Large intestine (tissue), 12 donors: ENCODE measurements around the gene BRINP2. TPM values are rescaled to one million over a fixed set of nuclear protein-coding genes. Genes with fewer than 3 reads are reported as not detected.

Experiments
- DNase-seq, 2 donors: peaks; one replicate each; pipeline versions ENCODE4 v3.0.0 to v3.0.0-alpha.2; 2013
- H3K27ac ChIP-seq: one replicate; pipeline ENCODE4 v1.5.1; 2013; ENCODE audit warnings: low read length
- H3K27me3 ChIP-seq: 2 replicates; pipeline ENCODE4 v1.6.1; 2013; ENCODE audit warnings: low read length; ENCODE audit not compliant: control insufficient read depth, insufficient read depth
- H3K36me3 ChIP-seq: 2 replicates; pipeline ENCODE4 v1.6.1; 2013; ENCODE audit warnings: low read length; ENCODE audit not compliant: control insufficient read depth, insufficient read depth
- H3K4me1 ChIP-seq: one replicate; pipeline ENCODE4 v1.6.1; 2013; ENCODE audit warnings: low read length; ENCODE audit not compliant: control insufficient read depth, insufficient read depth
- H3K4me3 ChIP-seq: one replicate; pipeline ENCODE4 v1.5.1; 2013; ENCODE audit warnings: low read length
- H3K9me3 ChIP-seq: one replicate; pipeline ENCODE4 v1.6.1; 2013; ENCODE audit warnings: mild to moderate bottlenecking, low read depth, low read length, moderate library complexity; ENCODE audit not compliant: control insufficient read depth
- WGBS: methylation state at CpG from one replicate; pipeline ENCODE4 v1.1.5; 2013; ENCODE audit warnings: low lambda C conversion rate; ENCODE audit not compliant: insufficient coverage; 5-methylcytosine and 5-hydroxymethylcytosine counted together
- long read RNA-seq, 11 donors: transcript quantifications; one replicate each; lab custom pipeline, GENCODE V29; 2026
- polyA plus RNA-seq: library from polyadenylated mRNA; unstranded; fragments of 120-200 nt; gene quantifications from one replicate; pipeline ENCODE4 v1.2.1, GENCODE V29; 2013

The BRINP2 gene
- polyA plus RNA-seq, result 0.12 TPM
- long read RNA-seq, donor 1, result 0 reads
- long read RNA-seq, donor 2, result 0 reads
- long read RNA-seq, donor 3, result 0 reads
- long read RNA-seq, donor 4, result 0 reads
- long read RNA-seq, donor 5, result 0 reads
- long read RNA-seq, donor 6, result 0 reads
- long read RNA-seq, donor 7, result 0 reads
- long read RNA-seq, donor 8, result 0 reads
- long read RNA-seq, donor 9, result 0 reads
- long read RNA-seq, donor 10, result 0 reads
- long read RNA-seq, donor 11, result 0 reads

DNA sequence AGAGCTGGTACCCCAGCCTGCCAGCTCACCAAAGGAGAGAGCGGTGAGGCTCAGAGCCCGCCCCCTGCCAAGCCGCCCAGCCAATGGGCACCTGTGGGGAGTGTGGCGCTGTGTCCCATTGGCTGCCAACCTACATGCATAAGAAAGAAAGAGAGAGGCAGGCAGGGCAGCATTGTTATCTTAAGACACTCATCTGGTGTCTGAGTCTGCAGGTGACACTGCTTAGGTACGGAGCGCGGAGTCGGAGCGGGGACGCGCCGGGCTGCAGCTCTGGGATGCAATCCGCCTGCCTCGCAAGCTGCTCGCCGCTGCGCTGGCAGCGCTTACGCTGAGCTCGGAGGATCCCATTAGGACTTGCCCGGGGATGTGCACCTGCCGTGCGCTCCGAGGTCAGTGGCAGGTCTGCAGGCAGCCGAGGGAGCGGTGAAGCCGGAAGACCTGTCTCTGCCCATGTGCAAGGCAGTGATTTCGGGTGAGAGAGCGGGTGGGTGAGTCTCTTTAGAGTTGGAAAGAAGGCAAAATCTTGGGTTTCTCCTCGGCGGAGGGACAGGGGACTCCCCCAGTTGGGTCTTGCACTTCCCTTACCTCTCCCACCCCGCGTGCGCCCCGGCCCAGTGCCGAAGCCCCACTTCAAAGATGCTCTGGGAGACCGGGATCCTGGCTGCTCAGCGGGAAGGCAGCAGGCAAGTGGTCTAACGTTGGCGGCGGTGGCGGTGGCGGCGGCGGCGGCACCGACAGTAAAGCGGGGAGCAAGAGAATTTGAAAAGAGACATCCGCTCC lies at the start of gene BRINP2:
Gene BRINP2, plus strand, starts transcription at position 203 of the 780 bp plus-strand sequence. CDS start 58,919 bp downstream, outside the sequence.
- no peaks in the 10 kb centered on the region for H3K4me1 ChIP-seq
- H3K4me3 ChIP-seq, result peak within 1 kb of the TSS; percentile 1
- no peaks in the 10 kb centered on the region for H3K36me3 ChIP-seq
- WGBS, result no CpG with 5 or more reads among the region's 49 CpGs
- peaks cover 67% of the 10 kb centered on the region for H3K27me3 ChIP-seq
- peak; percentile 7 to 22 for DNase-seq
- no peak within 1 kb of the TSS for H3K27ac ChIP-seq
- H3K9me3 ChIP-seq, result no peaks in the 10 kb centered on the region

DNA sequence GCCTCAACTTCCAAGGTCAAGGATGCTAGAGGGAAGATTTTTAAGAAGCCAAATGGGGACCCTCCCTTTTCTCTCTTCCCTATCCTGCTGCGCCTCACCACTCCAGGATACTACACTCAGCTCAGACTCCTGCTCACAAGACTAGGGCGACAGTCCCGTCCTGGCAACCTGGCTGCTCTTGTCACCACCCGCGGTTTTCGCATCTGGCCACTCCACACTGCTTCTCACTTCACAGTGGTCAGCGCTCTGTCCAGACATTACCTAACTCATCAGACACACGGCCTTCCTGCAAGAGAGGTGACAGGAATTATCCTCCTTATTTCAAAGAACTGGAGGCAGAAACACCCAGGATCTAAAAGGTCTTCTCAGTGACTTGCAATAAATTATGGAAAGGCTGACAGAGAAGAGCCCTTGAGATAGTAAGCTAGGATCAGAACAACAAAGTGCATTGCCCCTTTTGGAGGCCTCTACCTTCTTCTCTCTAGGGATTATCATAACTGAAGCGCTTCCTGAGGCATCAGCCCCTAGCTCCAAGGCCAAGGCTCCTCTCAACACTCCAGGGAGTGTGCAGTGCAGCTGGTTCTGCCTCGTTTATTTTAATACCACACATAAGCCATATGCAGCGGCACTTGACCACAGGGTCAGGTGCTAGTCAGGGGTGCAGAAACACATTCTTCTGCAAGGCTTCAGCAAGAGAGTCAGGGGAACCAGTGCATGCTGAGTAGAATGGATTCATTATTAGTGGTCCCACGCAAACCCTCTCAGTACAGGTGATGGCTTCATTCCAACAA lies 48.1 kb upstream of the BRINP2 start:
- H3K9me3 ChIP-seq, result no peaks in the 10 kb centered on the region
- no peak for DNase-seq
- no peaks in the 10 kb centered on the region for H3K4me1 ChIP-seq
- no peaks in the 10 kb centered on the region for H3K27me3 ChIP-seq
- H3K27ac ChIP-seq, result no peak overlapping the region
- WGBS, result 87% methylated on average over 3 of the region's 12 CpGs
- H3K36me3 ChIP-seq, result no peaks in the 10 kb centered on the region
- no peak overlapping the region for H3K4me3 ChIP-seq

GRCh38 chr1:177124577-177125278 lies 46.0 kb upstream of the BRINP2 start:
- H3K27ac ChIP-seq, result no peak overlapping the region
- DNase-seq, result no peak
- H3K27me3 ChIP-seq, result no peaks in the 10 kb centered on the region
- H3K9me3 ChIP-seq, result no peaks in the 10 kb centered on the region
- no peak overlapping the region for H3K4me3 ChIP-seq
- H3K36me3 ChIP-seq, result no peaks in the 10 kb centered on the region
- 88% methylated on average over 2 of the region's 4 CpGs for WGBS
- no peaks in the 10 kb centered on the region for H3K4me1 ChIP-seq

DNA sequence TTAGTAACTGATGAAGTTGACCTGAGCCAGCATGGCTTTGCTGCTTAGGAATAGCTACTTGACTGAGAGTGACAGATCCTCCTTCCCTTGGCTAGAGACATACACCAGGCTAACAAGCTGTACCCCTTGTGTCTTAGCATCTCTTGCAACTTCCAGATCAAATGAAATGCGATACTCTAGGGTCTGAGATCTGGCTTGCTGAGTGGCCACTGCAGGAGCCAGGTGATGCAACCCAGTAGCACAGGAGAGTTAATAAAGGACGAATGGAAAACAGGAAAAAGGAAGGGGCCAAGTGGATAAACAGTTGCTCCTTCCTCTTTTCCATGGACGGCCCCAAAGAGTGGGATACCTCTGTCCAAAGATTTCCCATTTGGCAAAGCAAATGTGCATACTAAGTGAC lies 44.5 kb upstream of the BRINP2 start:
- H3K36me3 ChIP-seq, result no peaks in the 10 kb centered on the region
- H3K4me3 ChIP-seq, result no peak overlapping the region
- no peaks in the 10 kb centered on the region for H3K9me3 ChIP-seq
- H3K4me1 ChIP-seq, result no peaks in the 10 kb centered on the region
- no peak for DNase-seq
- WGBS, result no CpG with 5 or more reads among the region's 3 CpGs
- H3K27ac ChIP-seq, result no peak overlapping the region
- no peaks in the 10 kb centered on the region for H3K27me3 ChIP-seq

DNA sequence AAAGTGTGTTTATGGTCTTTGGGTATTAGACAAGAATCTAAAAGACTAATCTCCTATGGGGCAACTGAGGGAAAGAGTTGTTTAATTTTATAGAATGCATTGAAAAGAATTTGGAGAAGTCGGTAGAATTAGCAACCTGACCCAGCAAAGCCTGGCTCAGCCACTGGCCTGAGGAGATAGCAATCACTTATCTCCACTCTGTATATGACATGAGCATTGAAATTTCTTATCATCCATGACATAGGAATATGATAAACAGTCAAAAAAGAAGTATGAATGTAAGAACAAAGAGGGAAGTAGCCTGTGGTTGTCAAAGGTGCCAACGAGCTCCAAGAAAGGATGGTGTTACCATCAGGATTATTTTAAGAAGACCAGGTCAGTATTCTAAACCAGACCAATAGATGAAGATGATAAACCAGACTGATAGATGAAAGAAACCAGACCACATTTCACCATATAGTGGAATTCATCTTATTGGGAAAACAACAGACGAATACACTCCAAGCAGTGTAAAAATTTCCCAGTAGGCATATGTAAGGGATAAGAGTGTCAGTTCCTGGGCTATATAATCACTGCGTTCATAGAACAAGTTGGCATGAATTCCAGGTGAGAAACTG lies 42.0 kb upstream of the BRINP2 start:
- Histone ChIP-seq H3K27me3 (no peaks in the 10 kb centered on the region), H3K4me1 (no peaks in the 10 kb centered on the region), H3K9me3 (no peaks in the 10 kb centered on the region), H3K27ac (no peak overlapping the region), H3K36me3 (no peaks in the 10 kb centered on the region), H3K4me3 (no peak overlapping the region)
- DNase-seq, result no peak
- WGBS, result no CpG with 5 or more reads among the region's 4 CpGs

DNA sequence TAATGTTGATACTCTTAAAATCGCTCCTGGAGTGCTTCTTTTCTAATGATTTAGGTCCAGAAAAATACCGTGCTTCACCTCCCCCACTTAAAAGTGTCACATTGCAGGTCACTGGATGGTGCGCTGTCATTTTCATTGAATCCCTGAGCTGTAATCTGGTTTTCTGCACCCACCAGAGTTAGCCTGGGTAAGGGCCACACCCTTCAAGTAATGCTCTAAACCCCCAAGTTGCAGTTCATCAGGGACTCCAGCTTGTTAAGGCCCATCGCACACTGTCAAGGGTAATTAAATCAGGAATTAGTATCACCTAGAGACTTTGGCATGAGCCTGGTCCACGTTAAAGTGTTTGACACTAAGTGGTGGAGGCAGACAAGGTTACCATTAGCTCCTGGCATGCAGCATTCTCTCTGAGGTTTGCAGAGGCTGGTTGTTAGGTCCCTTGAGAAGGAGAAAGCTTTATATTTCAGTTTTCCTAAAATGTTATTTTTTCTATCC lies 40.3 kb upstream of the BRINP2 start:
- no peaks in the 10 kb centered on the region for H3K36me3 ChIP-seq
- H3K9me3 ChIP-seq, result no peaks in the 10 kb centered on the region
- H3K27me3 ChIP-seq, result no peaks in the 10 kb centered on the region
- H3K27ac ChIP-seq, result no peak overlapping the region
- H3K4me3 ChIP-seq, result no peak overlapping the region
- WGBS, result no CpG with 5 or more reads among the region's 5 CpGs
- no peaks in the 10 kb centered on the region for H3K4me1 ChIP-seq
- DNase-seq, result no peak

- H3K27ac ChIP-seq, result no peak overlapping the region
- no peaks in the 10 kb centered on the region for H3K4me1 ChIP-seq
- DNase-seq, result no peak
- no CpG with 5 or more reads among the region's 4 CpGs for WGBS
- no peak overlapping the region for H3K4me3 ChIP-seq
- H3K27me3 ChIP-seq, result no peaks in the 10 kb centered on the region
- no peaks in the 10 kb centered on the region for H3K36me3 ChIP-seq
- no peaks in the 10 kb centered on the region for H3K9me3 ChIP-seq
These were observed 39.0 kb upstream of the BRINP2 start for GRCh38 chr1:177131723-177132122.

- Histone ChIP-seq H3K9me3 (no peaks in the 10 kb centered on the region), H3K36me3 (no peaks in the 10 kb centered on the region), H3K27me3 (no peaks in the 10 kb centered on the region), H3K4me3 (no peak overlapping the region), H3K4me1 (no peaks in the 10 kb centered on the region), H3K27ac (no peak overlapping the region)
- DNase-seq, result no peak
- WGBS, result no CpG with 5 or more reads among the region's 2 CpGs
These were observed 38.6 kb upstream of the BRINP2 start for GRCh38 chr1:177132141-177132540.

DNA sequence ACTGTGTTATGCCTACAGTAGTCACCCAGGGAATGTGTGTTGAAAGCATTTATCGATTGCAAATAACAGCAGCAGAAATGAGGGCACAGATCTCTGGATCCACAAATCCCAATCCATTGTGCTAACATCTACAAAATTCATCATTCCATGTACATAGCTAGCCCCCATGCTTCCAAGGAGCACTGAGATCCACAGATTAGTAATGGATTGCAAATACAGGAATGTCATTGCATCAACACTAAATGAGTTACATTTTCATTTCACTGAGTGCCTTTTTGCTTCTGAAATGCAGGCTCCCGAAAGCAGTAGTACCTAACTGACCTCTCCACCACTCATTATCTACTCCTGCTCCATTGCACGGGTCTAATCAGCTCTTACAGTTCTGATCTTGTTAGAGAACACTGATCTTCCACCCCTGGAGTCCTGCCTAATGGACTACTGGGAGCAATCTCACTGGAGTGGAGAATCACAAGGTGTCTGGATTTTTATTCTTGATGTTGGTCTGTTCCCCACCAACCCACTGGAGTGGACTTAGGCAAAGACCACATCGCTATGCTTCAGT lies 36.7 kb upstream of the BRINP2 start:
- no peaks in the 10 kb centered on the region for H3K27me3 ChIP-seq
- no peak overlapping the region for H3K27ac ChIP-seq
- no peak for DNase-seq
- H3K4me3 ChIP-seq, result no peak overlapping the region
- 100% methylated on average over 1 of the region's 4 CpGs for WGBS
- H3K4me1 ChIP-seq, result no peaks in the 10 kb centered on the region
- H3K9me3 ChIP-seq, result no peaks in the 10 kb centered on the region
- no peaks in the 10 kb centered on the region for H3K36me3 ChIP-seq
